ENCODE data around the gene RAB40B. TPM values are rescaled to one million over a fixed set of nuclear protein-coding genes. Genes with fewer than 3 reads are reported as not detected.

Gene RAB40B
- polyA plus RNA-seq, 4 donors, result 16.6 to 25.3 (median 22.3) TPM

DNA sequence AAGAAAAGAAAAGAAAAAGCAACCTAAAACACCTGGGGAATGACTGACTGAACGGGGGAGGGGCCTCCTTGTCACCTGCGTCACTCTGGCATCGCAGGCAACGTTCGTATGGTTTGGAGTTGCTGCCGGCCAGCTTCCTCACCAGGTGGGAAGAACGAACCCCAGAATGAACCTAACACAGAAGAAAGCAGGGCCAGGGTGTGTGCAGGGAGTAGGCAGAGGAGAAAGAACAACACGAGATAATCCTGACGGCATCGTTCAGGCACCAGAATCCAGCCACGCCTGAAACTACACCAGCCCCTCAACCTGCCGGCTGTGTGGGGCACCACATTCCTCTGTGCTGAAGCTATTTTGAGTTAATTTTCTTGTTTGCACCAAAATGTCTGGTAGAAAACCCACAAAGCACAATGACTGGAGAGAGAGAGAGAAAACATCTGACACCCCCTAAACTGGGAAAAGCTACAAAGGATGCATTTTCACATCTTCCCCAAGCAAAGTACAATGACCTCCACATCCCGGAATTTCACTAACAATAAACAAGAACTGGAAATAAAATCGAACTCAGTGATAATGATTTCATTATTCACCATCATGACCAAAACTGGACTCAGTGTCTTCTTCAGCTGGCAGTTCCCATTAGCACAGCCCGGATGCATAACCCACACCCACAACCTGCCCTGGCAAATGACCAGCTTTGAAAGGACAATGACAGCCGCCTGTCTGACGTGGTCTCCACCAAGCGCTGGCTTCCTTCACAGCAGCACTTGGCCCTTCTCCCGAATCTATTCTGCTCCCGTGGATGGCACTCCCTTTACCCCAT is 23.6 kb downstream of the RAB40B start:
- no peak for DNase-seq (ENCODE audit: low read depth in 4 of 4, low spot score in 2 of 4)

DNA sequence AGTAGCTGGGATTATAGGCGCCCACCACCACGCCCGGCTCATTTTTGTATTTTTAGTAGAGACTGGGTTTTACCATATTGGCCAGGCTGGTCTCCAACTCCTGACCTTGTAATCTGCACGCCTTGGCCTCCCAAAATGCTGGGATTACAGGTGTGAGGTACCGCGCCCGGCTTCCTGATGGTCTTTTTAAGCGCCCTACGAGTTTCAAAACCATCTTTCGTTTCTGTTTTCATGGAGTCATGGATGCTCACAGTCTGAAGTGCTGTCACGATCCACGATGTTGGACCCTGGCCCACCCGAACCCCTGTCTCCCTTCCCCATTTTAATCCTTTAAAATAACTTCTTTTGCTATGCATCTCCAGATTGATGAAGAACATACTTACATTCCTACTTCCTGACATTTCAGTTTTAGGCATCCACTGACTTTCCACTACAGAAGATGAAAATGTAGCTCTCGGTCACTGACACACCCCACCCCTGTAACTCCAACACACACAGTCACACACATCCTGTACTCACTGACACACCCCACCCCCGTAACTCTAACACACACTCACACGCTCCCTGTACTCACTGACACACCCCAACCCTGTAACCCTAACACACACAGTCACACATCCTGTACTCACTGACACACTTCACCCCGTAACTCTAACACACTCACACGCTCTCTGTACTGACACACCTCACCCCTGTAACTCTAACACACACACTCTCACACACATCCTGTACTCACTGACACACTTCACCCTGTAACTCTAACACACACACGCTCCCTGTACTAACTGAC is 27.6 kb downstream of the RAB40B start:
- DNase-seq (ENCODE audit: low read depth in 4 of 4, low spot score in 2 of 4), result no peak

DNA sequence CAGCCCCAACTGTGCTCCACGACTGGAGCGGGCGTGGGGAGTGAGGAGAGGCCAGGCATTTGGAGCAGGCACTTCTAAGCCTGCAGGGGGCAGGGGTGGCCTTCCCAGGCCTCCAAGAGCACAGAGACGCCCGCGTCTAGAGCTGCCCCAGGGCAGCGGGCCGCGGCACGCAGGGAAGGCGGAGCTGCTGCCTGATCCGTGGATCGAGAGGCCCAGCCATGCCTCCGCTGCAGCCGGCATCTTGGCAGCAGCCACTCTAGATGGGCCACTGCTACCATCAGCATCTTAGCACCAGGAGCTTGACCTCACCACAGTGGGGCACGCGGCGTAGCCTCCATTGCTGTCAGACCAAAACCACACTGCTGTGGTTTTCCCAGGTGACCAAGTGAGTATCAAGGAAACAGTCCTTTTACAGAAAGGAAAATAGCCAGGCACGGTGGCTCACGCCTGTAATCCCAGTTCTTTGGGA is 29.8 kb downstream of the RAB40B start:
- DNase-seq (ENCODE audit: low read depth in 4 of 4, low spot score in 2 of 4), result no peak

DNA sequence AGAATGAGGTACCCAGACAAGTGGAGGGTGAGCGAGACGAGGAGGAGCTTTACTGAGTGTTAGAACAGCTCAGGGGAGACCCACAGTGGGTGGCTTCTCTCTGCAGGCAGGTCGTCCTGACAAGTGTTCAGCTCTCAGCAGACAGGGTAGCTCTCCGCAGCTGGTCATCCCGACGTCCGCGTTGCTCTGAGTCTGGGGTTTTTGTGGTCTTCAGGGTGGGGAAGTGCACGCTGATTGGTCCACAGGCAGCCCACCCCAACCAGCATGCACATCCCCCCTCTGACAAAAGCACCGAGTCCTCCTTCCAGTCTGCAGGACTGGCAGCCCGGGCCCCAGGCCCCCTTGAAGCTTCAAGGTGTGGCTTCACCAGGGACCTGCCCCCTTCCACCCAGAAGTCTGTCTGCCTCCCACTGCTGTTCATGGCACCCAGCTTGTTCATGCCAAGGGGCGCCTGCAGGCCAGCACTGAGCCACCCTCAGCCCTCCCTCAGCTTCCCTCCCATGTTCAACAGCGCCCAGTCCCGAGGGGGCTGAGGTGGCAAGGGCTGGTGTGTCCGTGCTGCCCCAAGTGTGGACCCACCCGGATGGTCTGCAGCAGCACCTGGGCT is 30.4 kb downstream of the RAB40B start:
- DNase-seq (ENCODE audit: low read depth in 4 of 4, low spot score in 2 of 4), result no peak

DNA sequence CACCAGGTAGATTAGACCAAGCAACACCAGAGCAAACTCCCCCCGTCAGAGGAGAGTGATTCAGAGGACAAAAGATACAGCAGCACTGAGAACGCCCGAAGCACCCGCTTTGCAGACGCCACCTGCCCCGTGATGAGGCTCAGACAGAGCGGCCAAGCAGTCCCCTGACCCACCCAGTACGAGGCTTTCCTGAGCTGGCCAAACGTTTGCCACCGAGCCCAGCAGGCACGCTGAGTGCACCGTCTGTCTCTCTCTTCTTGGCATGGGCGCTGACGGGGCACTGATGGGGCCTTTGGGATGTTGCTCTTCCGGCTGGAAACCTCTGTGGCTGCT is 30.9 kb downstream of the RAB40B start:
- DNase-seq (ENCODE audit: low read depth in 4 of 4, low spot score in 2 of 4), result no peak

DNA sequence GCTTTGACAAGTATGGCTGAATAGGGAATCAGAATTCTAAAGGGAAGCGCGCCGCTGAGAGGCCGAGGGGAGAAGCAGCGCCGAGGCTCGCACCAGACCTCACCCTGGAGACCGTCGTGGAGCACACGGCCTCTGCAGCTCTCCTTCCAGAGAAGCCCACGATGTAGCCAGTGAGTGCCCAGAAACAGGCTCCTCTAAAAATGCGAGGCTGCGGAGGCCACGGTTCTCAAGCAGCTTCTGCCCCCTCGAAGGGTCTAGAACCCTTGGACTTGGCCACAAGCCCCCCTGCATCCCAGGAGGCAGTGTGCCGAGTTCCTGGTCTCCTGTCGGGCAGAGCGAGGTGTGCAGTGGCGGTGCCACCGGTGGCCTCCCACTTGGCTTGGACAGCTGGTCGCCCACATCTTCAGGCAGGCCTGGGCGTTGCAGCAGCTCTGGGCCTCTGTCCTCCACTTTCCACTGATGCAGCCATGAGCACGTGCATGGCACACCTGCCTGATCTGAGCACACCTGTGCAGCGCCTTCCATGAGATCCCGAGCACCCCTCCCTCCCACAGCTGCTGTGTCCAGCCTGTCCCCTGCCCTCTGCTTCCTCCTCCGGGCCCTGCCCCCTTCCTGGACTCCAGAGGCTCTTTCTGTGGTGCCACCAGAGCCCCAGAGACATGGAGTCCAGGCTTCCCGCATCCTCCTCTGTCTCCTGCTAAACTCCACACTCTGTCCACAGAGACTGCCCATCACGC is 31.4 kb downstream of the RAB40B start:
- no peak for DNase-seq (ENCODE audit: low read depth in 4 of 4, low spot score in 2 of 4)

DNA sequence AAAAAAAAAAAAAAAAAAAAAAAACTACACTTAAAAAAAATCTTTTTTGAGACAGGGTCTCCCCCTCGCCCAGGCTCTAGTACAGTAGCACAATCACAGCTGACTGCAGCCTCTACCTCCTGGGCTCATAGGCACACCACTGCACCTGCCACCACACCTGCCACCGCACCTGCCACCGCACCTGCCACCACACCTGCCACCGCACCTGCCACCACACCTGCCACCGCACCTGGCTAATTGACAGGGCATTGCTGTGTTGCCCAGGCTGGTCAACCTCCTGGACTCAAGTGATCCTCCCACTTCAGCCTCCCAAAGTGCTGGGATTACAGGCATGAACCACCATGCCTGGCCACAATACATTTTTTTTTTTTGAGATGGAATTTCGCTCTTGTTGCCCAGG is 32.6 kb downstream of the RAB40B start:
- DNase-seq (ENCODE audit: low read depth in 4 of 4, low spot score in 2 of 4), result no peak

DNA sequence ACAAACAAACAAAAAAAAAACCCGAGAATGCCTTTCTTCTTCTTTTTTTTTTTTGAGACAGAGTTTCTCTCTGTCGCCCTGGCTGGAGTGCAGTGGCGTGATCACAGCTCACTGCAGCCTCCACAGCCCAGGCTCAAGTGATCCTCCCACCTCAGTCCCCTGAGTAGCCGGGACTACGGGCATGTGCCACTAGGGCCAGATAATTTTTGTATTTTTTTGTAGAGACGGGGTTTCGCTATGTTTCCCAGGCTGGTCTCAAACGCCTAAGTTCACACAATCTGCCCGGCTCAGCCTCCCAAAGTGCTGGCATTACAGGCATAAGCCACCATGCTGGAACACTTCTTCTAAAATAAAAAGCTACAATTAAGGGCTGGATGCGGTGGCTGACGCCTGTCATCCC is 33.3 kb downstream of the RAB40B start:
- no peak for DNase-seq (ENCODE audit: low read depth in 4 of 4, low spot score in 2 of 4)

DNA sequence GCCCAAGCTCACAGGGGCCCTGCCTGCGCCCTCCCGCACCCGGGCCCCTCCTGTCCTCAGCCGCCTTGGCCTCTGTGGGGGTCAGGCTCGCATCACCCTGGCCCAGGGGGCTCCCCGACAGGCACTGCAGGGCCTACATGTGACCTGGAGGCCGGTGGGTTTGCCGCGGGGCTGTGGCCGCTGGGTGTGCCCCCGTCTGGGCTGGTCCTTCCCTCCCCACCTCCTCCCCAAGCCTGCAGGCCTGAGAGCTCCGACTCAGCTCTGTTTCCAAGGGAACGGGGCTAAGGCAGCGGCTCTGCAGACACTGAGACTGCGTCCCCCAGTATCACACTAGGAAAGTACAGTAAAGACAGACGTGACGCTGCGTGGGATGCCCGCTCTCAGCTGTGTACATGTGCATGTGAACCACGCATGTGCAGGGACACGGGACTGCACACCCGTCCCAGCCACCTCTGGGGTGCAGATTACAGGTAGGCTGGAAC is 33.8 kb downstream of the RAB40B start:
- DNase-seq (ENCODE audit: low read depth in 4 of 4, low spot score in 2 of 4), result no peak

DNA sequence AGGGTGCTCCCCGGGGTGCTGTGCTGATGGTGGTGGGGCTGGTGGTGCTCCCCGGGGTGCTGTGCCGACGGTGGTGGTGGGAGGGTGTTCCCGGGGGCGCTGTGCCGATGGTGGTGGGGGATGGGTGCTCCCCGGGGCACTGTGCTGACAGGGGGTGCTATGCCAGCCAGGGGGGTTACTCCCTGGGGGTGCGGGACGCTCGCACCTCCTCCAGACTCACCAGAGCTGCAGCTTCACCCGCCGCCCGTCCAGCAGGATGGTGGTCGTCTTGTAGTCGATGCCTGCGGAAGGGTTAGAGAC is 34.3 kb downstream of the RAB40B start:
- DNase-seq (ENCODE audit: low read depth in 4 of 4, low spot score in 2 of 4), result no peak

DNA sequence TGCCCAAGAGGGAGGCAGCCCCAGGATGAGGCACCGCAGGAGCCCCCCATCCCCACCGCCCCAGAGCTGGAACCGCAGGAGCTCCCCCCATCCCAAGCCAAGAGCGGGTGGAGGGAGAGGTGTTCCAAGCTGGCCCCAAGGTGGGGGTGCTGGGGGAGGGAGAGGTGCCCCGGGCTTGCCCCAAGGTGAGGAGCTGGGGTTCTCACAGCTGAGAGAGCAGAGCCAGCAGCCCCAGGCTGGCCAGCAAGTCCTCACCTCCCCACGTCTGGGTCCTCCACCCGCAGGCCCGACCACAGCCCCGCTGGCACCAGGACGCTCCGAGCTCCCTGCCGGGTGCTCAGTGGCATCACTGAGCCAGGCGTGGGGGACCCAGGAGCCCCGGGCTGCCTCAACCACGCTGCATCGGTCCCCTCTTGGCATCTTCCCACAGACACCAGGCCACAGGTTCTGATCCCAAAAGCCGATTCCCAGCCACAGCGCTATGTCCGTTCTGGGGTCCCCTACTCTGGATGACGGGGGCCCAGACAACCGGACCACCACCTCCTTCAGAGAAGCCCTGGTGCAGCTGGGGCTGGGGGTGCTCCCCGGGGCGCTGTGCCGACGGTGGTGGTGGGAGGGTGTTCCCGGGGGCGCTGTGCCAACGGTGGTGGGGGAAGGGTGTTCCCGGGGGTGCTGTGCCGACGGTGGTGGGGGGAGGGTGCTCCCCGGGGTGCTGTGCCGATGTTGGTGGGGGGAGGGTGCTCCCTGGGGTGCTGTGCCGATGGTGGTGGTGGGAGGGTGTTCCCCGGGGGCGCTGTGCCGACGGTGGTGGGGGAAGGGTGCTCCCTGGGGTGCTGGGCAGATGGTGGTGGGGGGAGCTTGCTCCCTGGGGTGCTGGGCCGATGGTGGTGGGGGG is 34.9 kb downstream of the RAB40B start:
- no peak for DNase-seq (ENCODE audit: low read depth in 4 of 4, low spot score in 2 of 4)

DNA sequence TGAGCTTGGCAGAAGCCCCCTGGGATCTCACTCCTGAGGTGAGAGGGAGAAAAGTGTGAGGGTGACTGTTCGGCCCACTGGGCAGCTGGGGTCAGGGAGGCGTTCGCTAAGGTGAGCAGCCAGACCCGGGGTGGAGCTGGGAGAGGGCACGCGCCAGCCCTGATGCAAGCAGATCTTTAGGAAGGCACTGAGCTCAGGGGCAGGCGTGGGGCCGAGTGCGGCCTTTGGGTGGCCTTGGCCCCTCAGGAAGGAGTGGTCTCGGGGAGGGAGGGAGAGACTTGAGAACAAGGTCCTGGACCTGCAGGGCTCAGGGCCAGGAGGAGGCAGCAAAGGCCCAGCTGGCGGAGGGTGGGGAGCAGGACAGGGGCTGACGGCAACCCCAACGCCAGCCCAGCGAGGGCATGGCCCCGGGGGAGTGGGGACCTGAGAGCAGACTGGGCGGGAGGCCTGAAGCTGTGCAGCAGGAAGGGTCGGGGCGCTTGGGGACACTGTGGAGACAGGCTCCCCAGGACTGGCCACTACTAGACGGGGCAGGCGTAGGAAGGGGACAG is 35.7 kb downstream of the RAB40B start:
- no peak for DNase-seq (ENCODE audit: low read depth in 4 of 4, low spot score in 2 of 4)

DNA sequence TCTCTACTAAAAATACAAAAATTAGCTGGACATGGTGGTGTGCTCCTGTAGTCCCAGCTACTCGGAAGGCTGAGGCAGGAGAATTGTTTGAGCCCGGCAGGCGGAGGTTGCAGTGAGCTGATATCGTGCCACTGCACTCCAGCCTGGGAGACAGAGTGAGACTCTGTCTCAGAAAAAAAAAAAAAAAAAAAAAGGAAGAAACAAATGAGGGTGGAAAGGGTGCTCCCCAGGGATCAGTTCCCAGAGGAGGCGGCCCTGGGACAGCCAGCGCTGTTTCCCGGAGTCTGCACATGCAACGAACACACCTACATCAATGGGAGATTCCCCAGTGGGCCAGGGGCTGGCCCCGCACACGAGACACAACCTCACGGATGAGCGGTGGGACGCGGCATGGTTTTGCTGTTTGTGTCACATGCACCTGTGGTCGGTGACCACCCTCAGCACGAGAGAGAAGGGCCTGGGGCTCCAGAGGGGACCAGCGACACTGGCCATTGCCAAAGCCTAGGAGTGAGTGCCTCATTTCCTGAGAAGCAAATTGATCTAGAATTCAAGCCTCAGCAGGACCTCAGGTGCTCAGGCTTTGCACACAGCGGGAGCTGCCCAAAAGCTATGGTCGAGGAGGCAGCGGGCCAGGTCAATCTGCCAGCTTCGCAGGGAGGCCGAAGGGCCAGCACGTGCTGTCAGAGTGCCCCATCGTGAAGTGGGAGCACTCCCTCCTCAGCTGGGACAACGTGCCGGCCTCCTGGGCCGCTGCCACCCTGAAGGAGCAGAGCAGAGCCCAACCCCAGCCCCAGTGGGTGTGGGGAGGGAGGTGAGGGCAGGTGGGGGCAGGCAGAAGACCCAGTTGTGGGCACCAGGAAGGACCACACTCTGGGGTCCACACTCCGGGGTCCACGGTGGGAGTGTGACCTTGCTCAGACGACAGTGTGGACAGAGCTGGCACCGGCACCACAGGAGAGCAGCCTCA is 36.5 kb downstream of the RAB40B start:
- DNase-seq (ENCODE audit: low read depth in 4 of 4, low spot score in 2 of 4), result no peak

DNA sequence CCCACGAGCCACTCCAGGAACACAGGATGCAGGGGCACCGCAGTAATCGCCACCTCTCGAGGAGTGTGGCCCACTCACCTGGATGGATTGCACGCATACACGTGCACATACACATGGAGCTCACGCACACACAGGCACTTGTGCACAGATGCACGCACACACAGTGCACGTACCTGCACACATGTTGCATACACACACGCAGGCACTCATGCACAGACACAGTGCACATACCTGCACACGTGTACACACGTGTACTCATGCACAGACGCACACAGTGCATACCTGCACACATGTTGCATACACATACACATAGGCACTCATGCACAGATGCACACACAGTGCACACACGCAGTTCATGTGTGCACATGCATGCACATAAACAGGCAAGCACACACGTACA is 38.6 kb downstream of the RAB40B start:
- DNase-seq (ENCODE audit: low read depth in 4 of 4, low spot score in 2 of 4), result no peak

DNA sequence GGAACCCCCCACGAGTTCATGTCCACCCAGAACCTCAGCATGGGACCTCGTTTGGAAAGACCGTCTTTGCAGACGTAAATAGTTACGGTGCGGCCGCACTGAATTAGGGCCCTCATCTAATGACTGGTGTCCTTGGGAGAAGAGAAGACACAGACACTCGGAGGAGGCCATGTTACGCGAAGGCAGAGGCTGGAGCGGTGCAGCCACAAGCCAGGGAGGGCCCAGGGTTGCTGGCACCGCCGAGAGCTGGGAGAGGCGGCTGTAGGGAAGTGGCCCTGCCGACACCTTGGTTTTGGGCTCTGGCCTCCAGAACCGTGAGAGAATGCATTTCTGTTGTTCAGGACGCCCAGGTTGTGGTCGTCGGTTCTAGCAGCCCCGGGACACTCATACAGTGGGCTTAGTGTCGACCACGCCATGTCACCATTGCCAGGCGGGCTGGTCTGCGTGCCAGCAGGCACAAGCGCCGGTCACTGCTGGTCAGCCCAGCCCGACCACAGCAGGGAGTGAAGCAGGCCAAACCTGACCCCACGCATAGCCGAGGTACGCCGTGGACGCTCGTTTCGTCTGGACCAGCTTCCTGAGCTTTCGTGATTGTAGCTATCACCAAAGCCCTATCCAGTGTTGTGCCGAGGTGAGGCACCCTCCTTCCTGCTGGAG is 39.6 kb downstream of the RAB40B start:
- DNase-seq (ENCODE audit: low read depth in 4 of 4, low spot score in 2 of 4), result no peak

DNA sequence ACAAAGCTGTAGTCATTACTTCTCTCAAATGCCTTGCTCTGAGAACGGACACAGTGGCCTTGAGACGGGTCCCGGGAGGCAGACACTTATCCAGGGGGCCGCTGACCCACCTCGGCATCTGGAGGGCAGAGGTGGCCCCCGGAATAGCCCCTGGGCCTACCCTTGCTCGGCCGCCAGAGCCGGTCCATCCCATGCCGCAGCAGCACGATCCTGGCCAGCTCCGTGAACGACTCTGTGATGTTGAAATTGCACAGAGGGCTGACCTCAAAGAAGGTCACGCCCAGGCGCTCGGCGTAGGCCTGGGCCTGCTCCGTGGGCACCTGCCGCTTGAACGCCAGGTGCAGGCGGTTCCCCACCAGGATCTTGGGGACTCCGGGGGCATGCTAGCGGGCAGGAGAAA is 40.2 kb downstream of the RAB40B start:
- DNase-seq (ENCODE audit: low read depth in 4 of 4, low spot score in 2 of 4), result no peak

DNA sequence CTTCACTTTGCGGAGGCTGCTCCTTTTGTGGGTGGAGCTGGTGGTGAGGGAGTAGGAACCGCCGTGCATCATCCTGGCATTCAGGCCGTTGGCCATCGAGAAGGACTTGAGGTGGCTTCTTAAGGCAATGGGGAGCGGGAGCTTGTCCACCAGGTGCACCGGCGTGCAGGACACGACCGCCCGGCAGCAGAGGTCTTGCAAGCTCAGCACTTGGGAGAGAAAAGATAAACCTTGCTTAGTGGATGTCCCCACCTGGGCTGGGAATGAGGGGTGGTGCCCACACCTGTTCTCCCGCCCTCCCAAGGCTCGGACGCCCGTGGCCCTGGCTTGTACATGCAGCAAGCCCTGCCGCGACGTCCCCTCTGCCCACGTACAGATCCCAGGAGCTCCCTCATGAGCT is 40.6 kb downstream of the RAB40B start:
- DNase-seq (ENCODE audit: low read depth in 4 of 4, low spot score in 2 of 4), result no peak

DNA sequence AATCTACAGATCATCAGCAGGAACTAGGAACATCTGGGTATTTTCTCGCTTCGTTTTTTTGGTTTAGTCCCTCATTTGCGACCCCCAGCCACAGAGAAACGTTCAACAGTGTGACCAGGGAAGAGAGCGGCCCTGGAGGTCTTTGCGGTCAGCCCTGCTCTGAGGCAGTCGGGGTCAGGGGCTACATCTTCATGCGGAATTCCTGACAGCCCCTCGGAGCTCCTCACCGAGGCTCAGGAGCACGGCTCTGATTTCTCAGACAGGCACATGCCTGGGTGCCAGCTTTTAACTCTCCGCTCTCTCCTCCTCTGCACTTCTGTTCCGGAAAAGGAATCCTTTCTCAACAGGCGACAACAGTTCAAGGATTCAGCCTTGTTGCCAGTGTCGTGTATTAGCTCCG is 42.2 kb downstream of the RAB40B start:
- DNase-seq (ENCODE audit: low read depth in 4 of 4, low spot score in 2 of 4), result no peak
